PC-3 (cell line): Measurements from ENCODE around the gene STAB2. TPM values are rescaled to one million over a fixed set of nuclear protein-coding genes. Genes with fewer than 3 reads are reported as not detected.

Experiments used
- ATAC-seq: fragments of 200-7000 bp; cut with Tn5 transposase; 2 replicates; pipeline ENCODE4 v1.9.1; 2020; ENCODE audit warnings: mild to moderate bottlenecking, moderate library complexity
- BruUV-seq: library from RNA; stranded (reverse); fragments of 400-500 nt; replicated peaks from 2 replicates; lab custom pipeline; 2021; lab: Mats Ljungman, UMichigan
- CTCF ChIA-PET: fragments of 300-600 bp; sonication (Branson Sonifier 250); formaldehyde crosslinking; loops from one replicate; lab custom pipeline; 2022; ENCODE audit warnings: antibody characterized with exemption; lab: Charles Lee
- POLR2A ChIA-PET: fragments of 300-600 bp; sonication (Branson Sonifier 250); formaldehyde crosslinking; loops from one replicate; lab custom pipeline; 2022; ENCODE audit warnings: antibody characterized with exemption; ENCODE audit not compliant: unreplicated experiment; lab: Charles Lee
- DNase-seq: peaks from one replicate; pipeline ENCODE4 v3.0.0-alpha.2; 2015
- H2AFZ ChIP-seq: fragments of 300-600 bp; sonication (generic); 2 replicates; pipeline ENCODE4 v1.6.0; 2016; ENCODE audit warnings: antibody characterized with exemption, low read length
- H3F3A ChIP-seq: fragments of 300-600 bp; sonication (generic); one replicate; pipeline ENCODE4 v1.6.0; 2017; ENCODE audit warnings: antibody characterized with exemption, low read length, control low read depth, mild to moderate bottlenecking; ENCODE audit not compliant: unreplicated experiment
- H3K27ac ChIP-seq: fragments of 300-600 bp; sonication (generic); 2 replicates; pipeline ENCODE4 v1.5.1; 2016; ENCODE audit warnings: mild to moderate bottlenecking, low read length
- H3K27me3 ChIP-seq: fragments of 300-600 bp; sonication (generic); 2 replicates; pipeline ENCODE4 v1.6.1; 2016; ENCODE audit warnings: low read length, mixed read lengths
- H3K36me3 ChIP-seq: fragments of 300-600 bp; sonication (generic); 2 replicates; pipeline ENCODE4 v1.6.1; 2016; ENCODE audit warnings: low read depth, mixed run types, low read length, mixed read lengths
- H3K4me1 ChIP-seq: fragments of 300-600 bp; sonication (generic); 2 replicates; pipeline ENCODE4 v1.5.1; 2016; ENCODE audit warnings: low read length; ENCODE audit not compliant: insufficient read depth
- H3K4me2 ChIP-seq: fragments of 300-600 bp; sonication (generic); 2 replicates; pipeline ENCODE4 v1.6.0; 2016; ENCODE audit warnings: low read length
- H3K4me3 ChIP-seq: fragments of 300-600 bp; sonication (generic); 2 replicates; pipeline ENCODE4 v1.5.1; 2016; ENCODE audit warnings: mild to moderate bottlenecking, low read length, mixed read lengths
- H3K79me2 ChIP-seq: fragments of 300-600 bp; sonication (generic); 2 replicates; pipeline ENCODE4 v1.6.1; 2017; ENCODE audit warnings: low read length, mixed read lengths
- H3K9ac ChIP-seq: fragments of 300-600 bp; sonication (generic); 2 replicates; pipeline ENCODE4 v1.6.0; 2016; ENCODE audit warnings: mild to moderate bottlenecking, low read length
- H3K9me2 ChIP-seq: fragments of 300-600 bp; sonication (generic); replicated peaks from 2 replicates; pipeline ENCODE4 v1.6.1; 2016; ENCODE audit warnings: mixed run types, low read length, mixed read lengths
- H3K9me3 ChIP-seq: fragments of 300-600 bp; sonication (generic); 2 replicates; pipeline ENCODE4 v1.6.1; 2016; ENCODE audit warnings: low read length, mixed read lengths
- H4K20me1 ChIP-seq: fragments of 300-600 bp; sonication (generic); 2 replicates; pipeline ENCODE4 v1.6.1; 2016; ENCODE audit warnings: low read length, mixed read lengths
- CTCF ChIP-seq: fragments of 300-600 bp; sonication (generic); conservative IDR thresholded peaks from 2 replicates; pipeline ENCODE4 v1.5.1; 2017; ENCODE audit warnings: antibody characterized with exemption, low read depth, mild to moderate bottlenecking, low read length
- EZH2 ChIP-seq: fragments of 300-600 bp; sonication (generic); IDR thresholded peaks from one replicate; pipeline ENCODE4 v1.6.1; 2017; ENCODE audit warnings: antibody characterized with exemption, mild to moderate bottlenecking, low read length; ENCODE audit not compliant: unreplicated experiment
- EZH2phosphoT487 ChIP-seq: fragments of 300-600 bp; sonication (generic); IDR thresholded peaks from 2 replicates; pipeline ENCODE4 v1.6.1; 2018; ENCODE audit warnings: mild to moderate bottlenecking, antibody characterized with exemption, low read length, borderline replicate concordance
- intact Hi-C: fragments of 100-400 bp; cut with micrococcal nuclease; formaldehyde crosslinking; loops from 2 replicates; pipeline ENCODE4 v1.9.0; 2023
- total RNA-seq: library from RNA; depleted of rRNA; stranded (reverse); fragments of >200 nt; gene quantifications from 2 replicates; pipeline ENCODE4 v1.2.3, GENCODE V29; 2014

The STAB2 gene
- total RNA-seq, 1 experiment from 2014 or later, result not detected

- no peaks in the 10 kb centered on the region for H4K20me1 ChIP-seq
- H3K9ac ChIP-seq, result no peak overlapping the region
- no peaks in the 10 kb centered on the region for H3K9me2 ChIP-seq
- CTCF ChIA-PET, result no interaction called here
- TF ChIP-seq EZH2 (no peak), EZH2phosphoT487 (no peak), CTCF (no peak)
- H3K4me1 ChIP-seq, result no peaks in the 10 kb centered on the region
- no peak overlapping the region for H2AFZ ChIP-seq
- H3K79me2 ChIP-seq, result no peaks in the 10 kb centered on the region
- H3K36me3 ChIP-seq, result peaks cover 37% of the 10 kb centered on the region
- intact Hi-C loops, result no loop called here
- H3K27me3 ChIP-seq, result no peaks in the 10 kb centered on the region
- H3K4me3 ChIP-seq, result no peak overlapping the region
- H3K4me2 ChIP-seq, result no peak overlapping the region
- H3K27ac ChIP-seq, result no peak overlapping the region
- POLR2A ChIA-PET, result no interaction called here
- DNase-seq, result no peak
- no peaks in the 10 kb centered on the region for H3F3A ChIP-seq
- BruUV-seq, result no TSS peak
- no peak for ATAC-seq
- H3K9me3 ChIP-seq, result no peaks in the 10 kb centered on the region
These were observed 199.1 kb downstream of the STAB2 start for GRCh38 chr12:103786201-103786600.

GRCh38 chr12:103791350-103791920 lies 204.4 kb downstream of the STAB2 start:
- ATAC-seq, result no peak
- TF ChIP-seq CTCF (no peak), EZH2phosphoT487 (no peak), EZH2 (no peak)

GRCh38 chr12:103793046-103793445 lies 206.0 kb downstream of the STAB2 start:
- H3K27me3 ChIP-seq, result no peaks in the 10 kb centered on the region
- no peaks in the 10 kb centered on the region for H3K4me1 ChIP-seq
- no peaks in the 10 kb centered on the region for H4K20me1 ChIP-seq
- peaks cover 50% of the 10 kb centered on the region for H3K36me3 ChIP-seq
- intact Hi-C loops, result no loop called here
- no peaks in the 10 kb centered on the region for H3K9me2 ChIP-seq
- no peak for TF ChIP-seq CTCF
- TF ChIP-seq EZH2phosphoT487, result no peak
- TF ChIP-seq EZH2, result no peak
- POLR2A ChIA-PET, result interaction anchor here (0.6 kb wide), 1 partner anchor 41 kb away, joined by 3 read pairs; no protein-coding TSS in a partner anchor
- H3K9me3 ChIP-seq, result no peaks in the 10 kb centered on the region
- ATAC-seq (no peak), DNase-seq (no peak)
- no peak overlapping the region for H2AFZ ChIP-seq
- CTCF ChIA-PET, result no interaction called here
- H3K9ac ChIP-seq, result no peak overlapping the region
- no TSS peak for BruUV-seq
- no peak overlapping the region for H3K4me3 ChIP-seq
- no peak overlapping the region for H3K27ac ChIP-seq
- no peaks in the 10 kb centered on the region for H3F3A ChIP-seq
- no peak overlapping the region for H3K4me2 ChIP-seq
- no peaks in the 10 kb centered on the region for H3K79me2 ChIP-seq

More at GRCh38 chr12:103791350-103791920, 204.4 kb downstream of the STAB2 start:
- Histone ChIP-seq H3F3A (no peaks in the 10 kb centered on the region), H3K27ac (no peak overlapping the region), H4K20me1 (no peaks in the 10 kb centered on the region), H3K27me3 (no peaks in the 10 kb centered on the region), H3K9me2 (no peaks in the 10 kb centered on the region), H3K9ac (no peak overlapping the region), H3K9me3 (no peaks in the 10 kb centered on the region), H2AFZ (no peak overlapping the region), H3K4me2 (no peak overlapping the region), H3K4me3 (no peak overlapping the region), H3K4me1 (no peaks in the 10 kb centered on the region), H3K36me3 (peaks cover 48% of the 10 kb centered on the region), H3K79me2 (no peaks in the 10 kb centered on the region)
- ChIA-PET CTCF (no interaction called here), POLR2A (no interaction called here)
- DNase-seq, result peak; percentile 26
- no TSS peak for BruUV-seq
- intact Hi-C loops, result no loop called here
